ENCODE results near the gene C1QTNF6.

The C1QTNF6 gene

GRCh38 chr22:37218771-37219411 lies 30.8 kb upstream of the C1QTNF6 start:
- TF ChIP-seq, protein P1, sequence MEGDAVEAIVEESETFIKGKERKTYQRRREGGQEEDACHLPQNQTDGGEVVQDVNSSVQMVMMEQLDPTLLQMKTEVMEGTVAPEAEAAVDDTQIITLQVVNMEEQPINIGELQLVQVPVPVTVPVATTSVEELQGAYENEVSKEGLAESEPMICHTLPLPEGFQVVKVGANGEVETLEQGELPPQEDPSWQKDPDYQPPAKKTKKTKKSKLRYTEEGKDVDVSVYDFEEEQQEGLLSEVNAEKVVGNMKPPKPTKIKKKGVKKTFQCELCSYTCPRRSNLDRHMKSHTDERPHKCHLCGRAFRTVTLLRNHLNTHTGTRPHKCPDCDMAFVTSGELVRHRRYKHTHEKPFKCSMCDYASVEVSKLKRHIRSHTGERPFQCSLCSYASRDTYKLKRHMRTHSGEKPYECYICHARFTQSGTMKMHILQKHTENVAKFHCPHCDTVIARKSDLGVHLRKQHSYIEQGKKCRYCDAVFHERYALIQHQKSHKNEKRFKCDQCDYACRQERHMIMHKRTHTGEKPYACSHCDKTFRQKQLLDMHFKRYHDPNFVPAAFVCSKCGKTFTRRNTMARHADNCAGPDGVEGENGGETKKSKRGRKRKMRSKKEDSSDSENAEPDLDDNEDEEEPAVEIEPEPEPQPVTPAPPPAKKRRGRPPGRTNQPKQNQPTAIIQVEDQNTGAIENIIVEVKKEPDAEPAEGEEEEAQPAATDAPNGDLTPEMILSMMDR (IDR thresholded peaks at IDR 0.05; ENCODE audit: unreplicated experiment in 3 of 3) = no peak
- H3K27me3 Mint-ChIP-seq (ENCODE audit: low read depth) = peaks cover 28% of the 10 kb centered on the region
- H3K4me1 Mint-ChIP-seq = peaks cover 18% of the 10 kb centered on the region
- no peak overlapping the region for H3K4me3 Mint-ChIP-seq
- H3K9me3 Mint-ChIP-seq = no peaks in the 10 kb centered on the region
- peak overlapping the region in 1 of 3 experiments; percentile 6 for H3K27ac Mint-ChIP-seq
- no peaks in the 10 kb centered on the region for H3K36me3 Mint-ChIP-seq (ENCODE audit: low read depth)

- TF ChIP-seq, protein P1 (IDR thresholded peaks at IDR 0.05; ENCODE audit: unreplicated experiment in 3 of 3) = no peak
- Mint-ChIP-seq H3K27me3 (ENCODE audit: low read depth) (peaks cover 28% of the 10 kb centered on the region), H3K4me1 (peaks cover 22% of the 10 kb centered on the region), H3K4me3 (no peak overlapping the region), H3K36me3 (ENCODE audit: low read depth) (no peaks in the 10 kb centered on the region), H3K27ac (no peak overlapping the region), H3K9me3 (no peaks in the 10 kb centered on the region)
These were observed 30.3 kb upstream of the C1QTNF6 start for GRCh38 chr22:37218399-37218770.

DNA sequence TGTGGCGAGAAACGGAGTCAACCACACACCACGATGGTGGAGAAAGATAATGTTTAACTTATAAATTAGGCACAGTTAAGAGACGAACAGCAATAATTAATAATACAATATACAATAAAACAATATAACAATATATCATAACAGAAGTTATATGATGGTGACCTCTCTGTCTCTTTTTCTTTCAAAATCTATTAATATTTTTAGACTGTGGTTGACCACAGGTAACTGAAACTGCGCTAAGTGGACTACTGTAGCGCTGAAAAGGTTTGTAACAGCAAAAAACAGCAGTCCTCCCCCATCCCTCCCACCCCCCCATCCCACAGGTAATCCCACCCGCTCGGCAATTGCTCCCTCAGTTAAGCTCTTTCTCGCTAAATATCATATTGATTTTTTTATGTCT lies 27.8 kb upstream of the C1QTNF6 start:
- H3K9me3 Mint-ChIP-seq = no peaks in the 10 kb centered on the region

DNA sequence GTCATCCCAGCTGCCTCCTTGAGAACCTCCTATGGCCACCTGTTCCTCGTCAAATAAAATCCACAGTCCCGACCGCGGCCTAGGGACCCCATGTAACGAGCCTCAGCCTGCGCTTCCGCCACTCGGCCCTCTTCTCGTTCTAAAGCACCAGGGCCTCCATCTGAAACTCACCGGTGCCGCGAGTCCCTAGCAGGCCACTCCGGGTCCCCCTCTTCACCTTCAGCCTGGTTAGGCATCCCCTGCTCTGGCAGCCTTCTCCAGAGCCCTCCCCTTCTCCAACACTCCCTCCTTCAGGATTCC lies 26.6 kb upstream of the C1QTNF6 start:
- TF ChIP-seq, protein P1 (IDR thresholded peaks at IDR 0.05; ENCODE audit: unreplicated experiment in 3 of 3) = no peak
- Mint-ChIP-seq H3K27ac (peak overlapping the region; percentile 23 to 59 (median 49)), H3K36me3 (ENCODE audit: low read depth) (no peaks in the 10 kb centered on the region), H3K4me3 (peak overlapping the region in 1 of 3 experiments; percentile 0), H3K9me3 (no peaks in the 10 kb centered on the region), H3K4me1 (peaks cover 56% of the 10 kb centered on the region), H3K27me3 (ENCODE audit: low read depth) (peaks cover 14% of the 10 kb centered on the region)

More for the DNA sequence above, 27.8 kb upstream of the C1QTNF6 start:
- TF ChIP-seq, protein P1 (IDR thresholded peaks at IDR 0.05; ENCODE audit: unreplicated experiment in 3 of 3) = no peak
- peaks cover 17% of the 10 kb centered on the region for H3K27me3 Mint-ChIP-seq (ENCODE audit: low read depth)
- H3K4me1 Mint-ChIP-seq = peaks cover 46% of the 10 kb centered on the region
- H3K27ac Mint-ChIP-seq = no peak overlapping the region
- no peaks in the 10 kb centered on the region for H3K36me3 Mint-ChIP-seq (ENCODE audit: low read depth)
- H3K4me3 Mint-ChIP-seq = no peak overlapping the region

- Mint-ChIP-seq H3K36me3 (ENCODE audit: low read depth) (no peaks in the 10 kb centered on the region), H3K9me3 (no peaks in the 10 kb centered on the region), H3K27ac (peak overlapping the region; percentile 3 to 49 (median 23)), H3K27me3 (ENCODE audit: low read depth) (peaks cover 14% of the 10 kb centered on the region), H3K4me1 (peaks cover 59% of the 10 kb centered on the region), H3K4me3 (peak overlapping the region in 1 of 3 experiments; percentile 0)
- TF ChIP-seq, protein P1 (IDR thresholded peaks at IDR 0.05; ENCODE audit: unreplicated experiment in 3 of 3) = no peak
These were observed 26.1 kb upstream of the C1QTNF6 start for GRCh38 chr22:37213941-37214730.
